HG03103 (cell line): Measurements from ENCODE around the gene STX4.
"Not testable (repeated sequence)": the region's sequence is repeated elsewhere in the genome, so short reads cannot be mapped to it uniquely, and the experiment has no call there.

Experiments used
- ATAC-seq: cut with Tn5 transposase; IDR thresholded peaks from one replicate; pipeline ENCODE4 v1.9.1; 2021; ENCODE audit warnings: low read depth; ENCODE audit not compliant: unreplicated experiment

STX4 gene

GRCh38 chr16:31013292-31013691 lies 20.1 kb upstream of the STX4 start:
- ATAC-seq, result not testable (repeated sequence)

GRCh38 chr16:31016018-31016417 lies 17.3 kb upstream of the STX4 start:
- ATAC-seq, result no peak

- not testable (repeated sequence) for ATAC-seq
Measured at GRCh38 chr16:31017756-31018155, 15.6 kb upstream of the STX4 start.

GRCh38 chr16:31020536-31020935 lies 12.8 kb upstream of the STX4 start:
- ATAC-seq, result no peak

GRCh38 chr16:31022544-31023251 lies 10.7 kb upstream of the STX4 start:
- ATAC-seq, result no peak

GRCh38 chr16:31023252-31023602 lies 10.1 kb upstream of the STX4 start:
- ATAC-seq, result no peak

GRCh38 chr16:31023627-31024226 lies 9.6 kb upstream of the STX4 start:
- ATAC-seq, result no peak

- no peak for ATAC-seq
Measured at GRCh38 chr16:31025339-31025738, 8.0 kb upstream of the STX4 start.

- ATAC-seq, result no peak
Measured at GRCh38 chr16:31029272-31029671, 4.1 kb upstream of the STX4 start.

GRCh38 chr16:31031276-31031675 lies 2.1 kb upstream of the STX4 start:
- no peak for ATAC-seq

GRCh38 chr16:31033709-31034492 lies 543 bp downstream of the STX4 start:
- peak; percentile 44 for ATAC-seq

- no peak for ATAC-seq
Measured at GRCh38 chr16:31036691-31037090, 3.3 kb downstream of the STX4 start.

GRCh38 chr16:31038993-31039392 lies 5.6 kb downstream of the STX4 start:
- ATAC-seq, result no peak

GRCh38 chr16:31042866-31043265 lies 9.5 kb downstream of the STX4 start:
- ATAC-seq, result no peak

GRCh38 chr16:31043352-31043751 lies 10.0 kb downstream of the STX4 start:
- ATAC-seq, result no peak

GRCh38 chr16:31043898-31044481 lies 10.6 kb downstream of the STX4 start:
- ATAC-seq, result no peak

GRCh38 chr16:31050280-31051030 lies 17.1 kb downstream of the STX4 start:
- no peak for ATAC-seq

GRCh38 chr16:31052114-31052513 lies 18.8 kb downstream of the STX4 start:
- no peak for ATAC-seq

- no peak for ATAC-seq
Measured at GRCh38 chr16:31055613-31056012, 22.3 kb downstream of the STX4 start.

GRCh38 chr16:31061126-31061812 lies 27.9 kb downstream of the STX4 start:
- ATAC-seq, result no peak
